Measurements from ENCODE around the gene GSK3B. TPM values are rescaled to one million over a fixed set of nuclear protein-coding genes. Genes with fewer than 3 reads are reported as not detected.

GSK3B gene
- total RNA-seq, 2 donors from 2014 or later, result 57.3 to 59.8 TPM

DNA sequence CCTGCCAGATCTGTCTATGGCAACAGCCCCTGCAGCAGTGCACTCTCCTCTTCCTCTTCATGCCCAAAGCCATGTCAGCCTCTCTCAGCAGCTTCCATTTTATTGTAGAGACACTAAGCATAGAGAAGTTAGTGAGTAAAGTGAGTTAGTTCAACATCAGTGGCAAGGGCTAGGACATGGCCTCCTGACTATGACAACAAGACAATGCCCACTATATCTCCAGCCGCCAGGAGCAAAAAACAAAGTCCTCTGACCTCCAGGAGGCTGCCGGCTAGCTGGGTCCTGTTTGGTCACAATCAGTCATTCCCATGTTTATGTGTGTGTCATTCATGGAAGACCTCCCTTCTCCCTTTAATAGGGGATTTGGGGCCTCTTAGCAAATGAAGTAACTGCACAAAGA lies 297.5 kb downstream of the GSK3B start:
- no peaks in the 10 kb centered on the region for H3K27me3 ChIP-seq (ENCODE audit: control insufficient read depth, insufficient read depth, low read length, poor library complexity, severe bottlenecking)
- no peaks in the 10 kb centered on the region for H3K4me1 ChIP-seq (ENCODE audit: control insufficient read depth, insufficient read depth, low read length)
- no peaks in the 10 kb centered on the region for H3K27me3 Mint-ChIP-seq (ENCODE audit: insufficient read depth)
- H3K36me3 ChIP-seq (ENCODE audit: control insufficient read depth, insufficient read depth, low read length), result no peaks in the 10 kb centered on the region
- H3K4me1 Mint-ChIP-seq, result peaks cover 19% of the 10 kb centered on the region
- no peak overlapping the region for H3K9ac ChIP-seq (ENCODE audit: extremely low read depth, low read length, poor library complexity, severe bottlenecking)
- H3K27ac ChIP-seq (ENCODE audit: low read depth, low read length), result no peak overlapping the region
- DNase-seq, result no peak
- no peaks in the 10 kb centered on the region for H3K9me3 ChIP-seq (ENCODE audit: control insufficient read depth, low read length)
- H3K9me3 Mint-ChIP-seq, result peaks cover 2% of the 10 kb centered on the region
- H3K27ac Mint-ChIP-seq, result no peak overlapping the region
- 92% methylated on average over 2 of the region's 2 CpGs; no CpG with 5 or more reads in 1 of the 2 experiments for WGBS, 2 experiments (ENCODE audit: insufficient coverage in 1 of 2, insufficient read length in 1 of 2)
- no peak overlapping the region for H3K4me3 ChIP-seq (ENCODE audit: low read length)
- TF ChIP-seq, protein P1, sequence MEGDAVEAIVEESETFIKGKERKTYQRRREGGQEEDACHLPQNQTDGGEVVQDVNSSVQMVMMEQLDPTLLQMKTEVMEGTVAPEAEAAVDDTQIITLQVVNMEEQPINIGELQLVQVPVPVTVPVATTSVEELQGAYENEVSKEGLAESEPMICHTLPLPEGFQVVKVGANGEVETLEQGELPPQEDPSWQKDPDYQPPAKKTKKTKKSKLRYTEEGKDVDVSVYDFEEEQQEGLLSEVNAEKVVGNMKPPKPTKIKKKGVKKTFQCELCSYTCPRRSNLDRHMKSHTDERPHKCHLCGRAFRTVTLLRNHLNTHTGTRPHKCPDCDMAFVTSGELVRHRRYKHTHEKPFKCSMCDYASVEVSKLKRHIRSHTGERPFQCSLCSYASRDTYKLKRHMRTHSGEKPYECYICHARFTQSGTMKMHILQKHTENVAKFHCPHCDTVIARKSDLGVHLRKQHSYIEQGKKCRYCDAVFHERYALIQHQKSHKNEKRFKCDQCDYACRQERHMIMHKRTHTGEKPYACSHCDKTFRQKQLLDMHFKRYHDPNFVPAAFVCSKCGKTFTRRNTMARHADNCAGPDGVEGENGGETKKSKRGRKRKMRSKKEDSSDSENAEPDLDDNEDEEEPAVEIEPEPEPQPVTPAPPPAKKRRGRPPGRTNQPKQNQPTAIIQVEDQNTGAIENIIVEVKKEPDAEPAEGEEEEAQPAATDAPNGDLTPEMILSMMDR (conservative IDR thresholded peaks at IDR 0.05), result no peak
- no peaks in the 10 kb centered on the region for H3K36me3 Mint-ChIP-seq (ENCODE audit: low read depth)
- no peak overlapping the region for H3K4me3 Mint-ChIP-seq

DNA sequence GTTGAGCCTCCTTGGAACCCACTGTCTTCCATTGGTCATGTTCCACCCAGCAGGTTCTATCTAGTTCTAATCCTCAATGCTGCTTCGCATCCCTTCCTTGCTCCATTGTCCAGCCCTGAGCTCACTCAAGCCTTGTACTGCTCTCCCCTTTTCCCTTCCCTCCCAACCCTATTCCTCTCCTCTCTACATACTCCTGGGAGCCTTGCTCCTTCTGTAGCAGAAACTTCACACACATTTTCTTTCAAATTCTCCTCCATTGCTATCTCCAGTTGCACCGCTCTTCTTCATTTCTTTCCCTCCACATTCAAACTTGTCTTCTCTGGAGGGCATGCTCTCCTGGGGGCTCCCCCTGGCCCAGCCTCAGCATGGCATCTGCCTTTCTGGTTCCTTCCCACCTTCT lies 297.9 kb downstream of the GSK3B start:
- Histone ChIP-seq H3K27ac (ENCODE audit: low read depth, low read length) (no peak overlapping the region), H3K9ac (ENCODE audit: extremely low read depth, low read length, poor library complexity, severe bottlenecking) (no peak overlapping the region), H3K27me3 (ENCODE audit: control insufficient read depth, insufficient read depth, low read length, poor library complexity, severe bottlenecking) (no peaks in the 10 kb centered on the region), H3K4me3 (ENCODE audit: low read length) (no peak overlapping the region), H3K36me3 (ENCODE audit: control insufficient read depth, insufficient read depth, low read length) (no peaks in the 10 kb centered on the region), H3K4me1 (ENCODE audit: control insufficient read depth, insufficient read depth, low read length) (no peaks in the 10 kb centered on the region), H3K9me3 (ENCODE audit: control insufficient read depth, low read length) (no peaks in the 10 kb centered on the region)
- peaks cover 2% of the 10 kb centered on the region for H3K9me3 Mint-ChIP-seq
- no peak overlapping the region for H3K27ac Mint-ChIP-seq
- WGBS, 2 experiments (ENCODE audit: insufficient coverage in 1 of 2, insufficient read length in 1 of 2), result 98 to 100% methylated on average over 2 of the region's 2 CpGs
- H3K27me3 Mint-ChIP-seq (ENCODE audit: insufficient read depth), result no peaks in the 10 kb centered on the region
- DNase-seq, result no peak
- peaks cover 19% of the 10 kb centered on the region for H3K4me1 Mint-ChIP-seq
- peak overlapping the region; percentile 1 for H3K4me3 Mint-ChIP-seq
- H3K36me3 Mint-ChIP-seq (ENCODE audit: low read depth), result no peaks in the 10 kb centered on the region
- TF ChIP-seq, protein P1 (conservative IDR thresholded peaks at IDR 0.05), result no peak

DNA sequence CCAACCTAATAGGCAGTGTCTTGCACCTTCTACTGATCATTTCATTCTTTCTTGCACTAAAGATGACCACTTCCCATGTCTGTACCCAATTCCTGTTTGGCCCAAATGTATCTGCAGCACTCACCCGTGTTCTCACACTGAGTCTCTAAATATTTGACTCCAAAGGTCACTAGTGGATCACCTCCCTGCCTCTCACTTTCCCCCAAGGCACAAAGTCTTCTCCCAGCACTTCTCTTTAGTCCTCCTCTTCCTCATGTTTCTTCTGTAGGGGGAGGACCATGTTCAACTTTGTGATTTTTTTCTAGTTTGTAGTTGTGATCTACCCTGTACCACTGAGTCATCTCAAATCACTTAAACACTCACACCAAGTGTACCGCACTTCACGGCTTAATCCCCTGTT lies 298.4 kb downstream of the GSK3B start:
- no peak for DNase-seq
- no peak overlapping the region for H3K9ac ChIP-seq (ENCODE audit: extremely low read depth, low read length, poor library complexity, severe bottlenecking)
- TF ChIP-seq, protein P1 (conservative IDR thresholded peaks at IDR 0.05), result no peak
- no peaks in the 10 kb centered on the region for H3K27me3 ChIP-seq (ENCODE audit: control insufficient read depth, insufficient read depth, low read length, poor library complexity, severe bottlenecking)
- H3K36me3 Mint-ChIP-seq (ENCODE audit: low read depth), result no peaks in the 10 kb centered on the region
- no peaks in the 10 kb centered on the region for H3K27me3 Mint-ChIP-seq (ENCODE audit: insufficient read depth)
- no peaks in the 10 kb centered on the region for H3K36me3 ChIP-seq (ENCODE audit: control insufficient read depth, insufficient read depth, low read length)
- H3K27ac Mint-ChIP-seq, result peak overlapping the region; percentile 90
- 41 to 83% methylated on average over 2 to 3 of the region's 3 CpGs for WGBS, 2 experiments (ENCODE audit: insufficient coverage in 1 of 2, insufficient read length in 1 of 2)
- no peak overlapping the region for H3K27ac ChIP-seq (ENCODE audit: low read depth, low read length)
- H3K9me3 ChIP-seq (ENCODE audit: control insufficient read depth, low read length), result no peaks in the 10 kb centered on the region
- H3K4me3 Mint-ChIP-seq, result peak overlapping the region; percentile 1
- no peaks in the 10 kb centered on the region for H3K4me1 ChIP-seq (ENCODE audit: control insufficient read depth, insufficient read depth, low read length)
- H3K4me3 ChIP-seq (ENCODE audit: low read length), result peak overlapping the region; percentile 21
- peaks cover 19% of the 10 kb centered on the region for H3K4me1 Mint-ChIP-seq
- peaks cover 2% of the 10 kb centered on the region for H3K9me3 Mint-ChIP-seq
